ENCODE results near the gene MESD.
"Not testable (repeated sequence)": the region's sequence is repeated elsewhere in the genome, so short reads cannot be mapped to it uniquely, and the experiment has no call there.

The MESD gene

DNA sequence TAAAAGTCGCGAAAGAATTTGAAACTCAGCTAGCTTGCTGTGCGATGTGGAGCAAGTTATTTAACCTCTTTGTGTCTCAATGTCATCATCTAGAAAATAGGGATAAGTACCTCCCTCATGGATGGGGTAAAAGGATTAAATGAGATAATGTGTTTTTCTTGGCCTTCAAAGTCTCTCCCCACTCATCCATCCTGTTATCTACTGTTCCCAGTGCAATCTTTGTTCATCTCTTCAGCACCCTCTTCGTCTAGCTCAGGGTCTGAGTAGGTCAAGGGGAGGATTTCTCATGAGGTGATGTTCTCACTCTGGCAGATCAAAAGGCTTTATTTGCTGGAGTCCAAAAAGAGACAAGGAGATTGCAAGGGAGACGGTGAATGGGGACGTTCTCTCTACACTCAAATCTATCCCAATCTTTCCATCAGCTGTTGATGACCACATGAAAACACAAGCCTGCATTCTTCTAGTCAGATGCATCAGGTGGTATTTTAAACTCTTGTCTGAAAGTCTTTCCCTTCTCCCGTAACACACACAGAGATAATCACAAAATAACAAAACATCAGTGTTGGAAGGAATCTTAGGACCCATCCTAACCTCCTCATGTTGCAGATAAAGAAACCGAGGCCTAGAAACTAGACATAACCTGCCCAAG is 1.3 kb downstream of the MESD start:
- no peak for DNase-seq

GRCh38 chr15:80986487-80986886 is 3.1 kb downstream of the MESD start:
- no peak for DNase-seq

DNA sequence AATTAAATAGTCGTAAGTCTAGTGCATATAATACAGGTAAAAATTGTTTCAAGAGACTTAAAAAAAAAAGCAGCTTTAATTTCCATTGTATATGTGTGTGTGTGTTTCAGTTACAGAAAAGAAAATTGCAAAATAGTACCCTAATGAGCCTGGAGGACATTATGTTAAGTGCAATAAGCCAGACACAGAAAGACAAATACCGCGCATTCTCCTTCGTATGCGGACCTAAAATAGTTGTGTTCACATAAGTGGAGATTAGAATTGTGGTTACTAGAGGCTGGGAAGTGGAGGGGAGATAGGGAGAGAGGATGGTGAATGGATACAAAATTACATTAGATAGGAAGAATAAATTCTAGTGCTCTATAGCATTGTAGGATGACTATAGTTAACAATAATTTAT is 3.6 kb downstream of the MESD start:
- DNase-seq, result no peak

DNA sequence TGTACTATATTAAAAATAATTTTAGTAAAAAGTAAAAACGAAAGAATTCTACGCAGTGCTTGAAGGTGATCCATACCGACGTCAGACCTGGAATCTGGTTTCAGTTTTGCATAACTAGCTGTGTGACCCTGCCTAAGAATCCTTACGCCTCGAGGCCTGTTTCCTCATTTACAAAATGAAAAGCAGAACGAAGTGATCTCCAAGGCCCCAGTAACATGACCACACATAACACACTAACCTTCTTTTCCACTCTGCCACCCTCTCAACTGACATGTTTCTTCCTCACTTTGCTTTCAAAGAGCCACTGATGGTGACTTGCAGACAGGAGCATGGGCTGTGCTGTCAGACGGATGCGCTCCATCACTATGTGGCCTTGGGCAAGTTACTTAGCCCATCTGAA is 4.8 kb downstream of the MESD start:
- peak; percentile 39 for DNase-seq

GRCh38 chr15:80982839-80983238 is 6.8 kb downstream of the MESD start:
- DNase-seq, result no peak

DNA sequence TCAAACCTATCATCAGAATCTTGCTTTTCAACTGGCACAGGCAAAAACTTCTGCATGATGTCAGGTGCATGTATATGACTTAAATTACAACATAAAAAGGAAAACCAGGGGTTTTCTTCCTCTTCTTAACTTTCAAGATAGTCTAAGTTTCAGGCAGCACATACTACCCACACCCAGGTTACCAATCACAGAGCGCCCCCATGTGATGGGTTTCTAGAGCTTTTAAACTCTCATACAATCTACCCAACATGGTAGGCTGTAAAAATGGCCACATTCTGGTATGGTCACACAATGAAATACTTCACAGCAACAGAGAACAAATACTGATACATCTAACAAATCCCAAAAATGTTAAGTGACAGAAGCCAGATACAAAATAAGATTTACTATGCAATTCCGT is 7.4 kb downstream of the MESD start:
- DNase-seq, result no peak

DNA sequence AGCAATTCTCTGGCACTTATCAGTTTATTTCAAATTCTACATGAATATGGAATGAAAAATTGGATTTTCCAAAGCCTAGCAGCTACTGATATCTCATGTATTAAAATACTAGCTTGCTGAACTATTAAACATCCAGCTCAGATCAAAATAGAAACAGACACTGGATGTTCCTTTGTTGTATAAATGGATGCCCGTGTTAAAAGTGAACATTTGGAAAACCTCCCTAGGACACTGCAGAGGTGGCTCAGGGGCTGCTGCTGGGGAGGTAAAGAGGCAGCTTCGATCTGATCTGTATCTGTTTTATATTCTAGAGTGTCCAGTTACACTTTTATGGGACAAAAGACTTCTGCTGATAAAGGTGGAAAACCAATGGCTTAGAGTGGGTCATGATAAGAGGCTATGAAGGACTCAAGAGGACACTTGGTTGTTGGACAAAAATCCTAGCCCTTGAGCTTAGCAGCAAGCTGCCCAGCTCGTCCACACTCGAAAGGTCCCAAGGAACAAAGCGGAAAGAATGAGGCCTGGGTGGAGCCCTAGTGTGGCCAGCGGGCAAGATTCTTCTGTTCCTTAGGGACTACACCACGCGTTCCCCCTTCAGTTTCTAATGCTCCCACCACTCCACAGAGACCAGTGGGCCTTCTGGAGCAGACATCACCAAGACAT is 9.9 kb downstream of the MESD start:
- no peak for DNase-seq

- DNase-seq, result no peak
Measured at GRCh38 chr15:80978685-80979329, 10.8 kb downstream of the MESD start.

GRCh38 chr15:80977627-80978036 is 12.0 kb downstream of the MESD start:
- peak; percentile 42 for DNase-seq

DNA sequence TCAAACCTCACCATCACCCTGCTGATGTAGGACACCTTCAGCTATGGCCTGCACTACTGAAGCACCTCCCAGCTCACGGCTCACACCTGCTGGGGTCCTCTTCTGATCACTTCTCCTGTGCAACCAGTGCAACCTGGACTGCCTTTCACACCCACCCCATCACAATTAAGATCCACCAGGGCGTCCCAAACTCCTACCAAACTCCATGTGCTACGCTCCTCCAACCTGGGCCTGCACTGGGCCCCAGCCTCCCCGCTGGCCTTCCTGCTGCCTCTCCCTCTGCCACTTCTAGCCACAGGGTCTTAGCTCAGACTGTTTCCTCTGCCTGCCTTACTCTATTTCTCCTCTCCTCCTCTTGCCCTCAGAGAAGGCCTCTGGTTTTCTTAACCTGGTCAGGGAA is 12.8 kb downstream of the MESD start:
- no peak for DNase-seq

- DNase-seq, result no peak
Measured at GRCh38 chr15:80974914-80975313, 14.7 kb downstream of the MESD start.

DNA sequence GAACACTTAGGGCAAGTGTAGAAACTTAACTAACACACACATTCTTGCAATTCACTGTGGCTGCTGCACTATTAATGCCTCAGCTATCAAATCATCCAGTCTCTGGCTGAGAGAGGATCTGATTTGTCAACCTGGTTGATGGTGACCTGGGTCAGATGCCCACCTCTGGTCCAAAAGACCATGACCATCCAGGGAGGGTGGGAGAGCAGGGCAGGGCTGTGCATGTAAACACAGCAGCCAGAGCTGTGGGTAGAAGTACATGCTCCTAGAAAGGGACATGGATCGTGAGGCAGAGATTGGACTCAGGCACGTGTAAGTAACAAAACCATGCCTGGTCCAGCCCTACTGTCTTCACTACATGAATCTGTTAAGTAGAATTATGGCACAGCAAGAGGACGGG is 17.3 kb downstream of the MESD start:
- no peak for DNase-seq

DNA sequence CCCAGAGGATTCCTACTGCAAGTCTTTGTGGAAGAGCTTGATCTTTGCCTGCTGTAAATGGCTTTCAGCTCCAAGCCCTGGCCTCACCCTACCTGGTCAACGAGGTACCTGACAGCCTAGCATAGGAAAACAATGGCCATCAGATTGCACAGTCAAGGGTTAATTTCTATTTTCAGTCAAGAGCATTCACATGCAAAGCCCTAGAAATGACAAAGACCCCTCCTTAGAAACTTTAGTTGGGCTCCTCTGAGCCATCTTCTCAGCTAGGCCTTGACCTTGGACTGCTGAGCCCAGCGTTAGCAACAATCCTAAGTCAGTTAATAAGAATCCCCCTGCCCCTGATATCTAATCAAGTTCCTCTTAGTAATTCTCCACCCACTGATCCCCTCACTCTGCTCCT is 18.5 kb downstream of the MESD start:
- no peak for DNase-seq

GRCh38 chr15:80970658-80971057 is 19.0 kb downstream of the MESD start:
- no peak for DNase-seq

DNA sequence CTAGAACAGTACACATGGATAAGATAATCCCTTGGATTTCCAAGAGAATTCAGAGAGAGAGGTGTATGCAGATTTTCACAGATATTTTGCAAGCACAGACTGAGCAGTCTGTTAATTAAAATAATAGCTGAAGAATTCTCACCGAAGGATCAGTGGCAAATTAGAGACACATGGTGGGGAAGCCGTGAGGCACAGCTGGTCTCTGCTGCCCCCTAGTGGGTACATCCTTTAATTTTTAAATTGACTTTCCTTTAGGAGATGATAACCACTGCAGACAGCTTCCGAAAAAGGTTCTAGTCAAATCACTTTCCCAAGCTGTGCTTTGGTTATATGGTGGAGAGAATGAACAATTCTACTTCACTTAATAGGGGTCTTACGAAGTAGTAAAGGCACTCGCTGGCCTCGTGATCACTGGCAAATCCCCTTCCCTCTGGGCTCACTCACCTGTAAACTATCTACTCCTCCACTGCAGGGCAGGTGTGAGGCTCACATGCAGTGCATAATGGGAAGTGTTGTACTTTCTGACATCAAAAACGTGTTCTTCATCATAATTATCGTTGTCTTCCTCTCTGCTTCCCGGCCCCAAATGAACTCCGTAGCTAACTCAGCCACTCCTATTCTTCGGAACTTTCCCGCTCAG is 19.5 kb downstream of the MESD start:
- peak; percentile 22 for DNase-seq

- DNase-seq, result no peak
Measured at GRCh38 chr15:80969316-80969715, 20.3 kb downstream of the MESD start.

DNA sequence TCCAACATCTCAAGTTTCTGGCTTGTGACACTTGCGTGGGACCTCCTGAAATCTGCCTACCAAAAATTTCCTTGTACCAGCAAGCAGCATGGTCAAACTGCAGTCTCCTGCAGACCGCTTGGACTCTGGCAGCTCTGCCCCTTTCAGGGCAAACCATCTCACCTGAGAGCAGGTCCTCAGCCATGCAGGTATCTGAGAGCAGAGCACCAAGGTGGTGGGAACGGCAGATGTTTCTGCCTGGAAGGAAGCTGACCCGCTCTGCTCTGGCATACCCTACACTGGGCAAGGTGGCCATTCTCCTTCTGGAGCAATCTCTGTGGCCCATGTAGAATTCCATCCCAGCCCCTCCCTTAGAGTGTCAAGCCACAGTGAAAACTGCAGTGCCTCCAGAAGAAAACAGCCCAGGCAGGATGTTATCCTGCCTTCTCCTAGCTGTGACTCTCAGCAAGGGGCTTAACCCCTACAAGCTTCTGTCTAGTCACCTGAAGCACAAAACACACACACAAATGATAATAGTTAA is 21.6 kb downstream of the MESD start:
- DNase-seq, result no peak

DNA sequence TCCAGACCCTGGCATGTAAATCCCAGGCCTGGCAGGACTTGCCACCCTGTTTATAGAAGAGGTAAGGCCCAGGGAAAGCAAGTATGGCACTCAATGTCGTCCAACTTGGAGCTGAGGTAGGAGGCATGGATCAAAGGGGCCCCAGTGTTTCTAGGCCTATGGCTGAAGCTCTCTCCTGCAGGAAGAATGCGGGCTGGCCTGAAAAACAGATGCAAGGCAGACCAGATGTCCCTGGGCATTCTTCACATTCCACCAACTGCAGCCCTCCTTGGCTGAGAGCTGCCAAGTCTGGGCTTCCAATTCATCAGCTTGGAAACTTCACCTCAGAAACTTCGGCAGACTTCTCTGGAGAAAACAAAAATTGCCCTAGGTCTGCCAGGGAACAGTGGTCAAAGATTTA is 22.2 kb downstream of the MESD start:
- DNase-seq, result no peak

DNA sequence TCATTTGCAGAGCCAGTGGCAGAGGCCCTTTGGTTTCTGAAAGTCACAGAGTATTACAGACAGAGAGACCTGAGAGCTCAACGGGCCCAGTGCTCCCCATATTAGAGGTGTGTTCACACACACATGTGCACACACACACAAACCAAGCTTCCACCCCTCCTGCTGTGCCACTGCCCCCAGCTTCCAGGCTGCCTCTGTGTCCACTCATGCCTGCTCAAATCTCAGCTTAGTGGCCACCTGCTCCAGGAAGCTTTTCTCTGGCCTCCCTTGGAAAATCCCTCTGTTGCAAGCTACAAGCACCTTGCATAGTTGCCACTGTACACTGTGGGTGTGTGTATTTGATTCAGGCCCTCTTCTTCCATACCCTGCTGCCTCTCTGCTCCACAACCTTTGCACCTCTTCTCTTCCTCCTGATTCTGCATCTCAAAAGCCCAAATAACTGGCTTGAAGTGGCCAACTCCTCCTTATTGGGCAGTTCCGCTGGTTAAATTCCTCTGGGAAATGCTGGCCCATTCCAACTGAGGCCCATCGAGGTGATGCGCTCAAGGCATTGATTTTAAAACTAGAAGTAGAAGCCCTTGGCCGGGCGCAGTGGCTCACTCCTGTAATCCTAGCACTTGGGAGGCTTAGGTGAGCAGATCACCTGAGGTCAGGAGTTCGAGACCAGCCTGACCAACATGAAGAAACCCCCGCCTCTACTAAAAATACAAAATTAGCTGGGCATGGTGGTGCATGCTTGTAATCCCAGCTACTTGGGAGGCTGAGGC is 23.0 kb downstream of the MESD start:
- no peak for DNase-seq

- not testable (repeated sequence) for DNase-seq
Measured at GRCh38 chr15:80965454-80965853, 24.2 kb downstream of the MESD start.

DNA sequence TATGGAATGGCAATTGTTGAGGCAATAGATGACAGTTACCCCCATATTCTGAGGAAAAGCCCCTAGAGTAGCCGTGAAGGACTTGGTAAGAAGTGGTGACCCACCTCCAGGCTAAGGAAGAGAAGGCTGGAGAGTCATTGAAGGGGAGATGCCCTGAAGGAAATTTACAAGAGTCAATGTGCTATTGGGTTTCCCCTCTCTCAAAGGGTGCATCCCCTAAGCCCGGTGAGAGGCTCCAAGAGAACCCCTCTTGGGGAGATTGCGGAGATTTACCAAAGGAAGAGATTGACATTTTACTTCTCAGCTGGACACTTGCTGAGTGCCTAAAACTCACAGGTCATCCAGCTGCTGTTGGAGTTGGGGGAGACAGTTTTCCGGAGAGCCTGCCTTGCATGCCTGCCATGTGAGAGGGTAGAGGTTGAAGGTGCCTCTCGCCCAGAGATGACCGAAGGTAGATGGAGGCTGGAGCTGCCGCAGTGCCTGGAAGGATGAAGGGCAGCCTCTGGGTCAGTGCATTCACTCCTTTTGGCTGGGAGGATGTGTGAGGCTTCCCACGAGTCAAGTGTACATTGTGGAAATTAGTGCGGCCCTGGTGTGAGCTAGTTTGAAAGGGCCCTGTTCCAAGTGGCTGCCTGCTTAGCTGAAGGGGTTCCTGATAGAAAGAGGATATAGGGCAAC is 30.7 kb downstream of the MESD start:
- DNase-seq, result no peak

DNA sequence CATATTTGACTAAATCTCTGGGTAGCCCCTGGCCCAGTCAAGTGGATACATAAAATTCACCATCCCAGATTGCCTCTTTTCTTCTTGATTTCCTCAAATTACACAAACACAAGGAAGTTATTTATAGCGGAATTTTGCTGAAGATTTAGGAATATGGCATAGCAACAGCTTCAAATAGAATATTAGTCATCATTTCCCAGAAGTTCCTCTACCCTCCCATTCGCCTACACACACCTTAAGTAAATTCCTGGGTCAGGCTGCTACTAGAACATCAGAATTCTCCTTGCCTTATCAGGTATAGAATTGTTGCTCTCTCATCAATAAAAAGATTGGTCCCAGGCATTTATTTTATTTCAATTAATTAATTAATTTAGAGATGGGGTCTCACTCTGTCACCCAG is 31.6 kb downstream of the MESD start:
- DNase-seq, result no peak
